HG03442 (cell line): Measurements from ENCODE around the gene EFR3B.
A peak's percentile ranks its signal among the peaks of the same experiment; 100 is the strongest.
"Not testable (repeated sequence)": the region's sequence is repeated elsewhere in the genome, so short reads cannot be mapped to it uniquely, and the experiment has no call there.

ENCODE experiments used
- ATAC-seq: cut with Tn5 transposase; IDR thresholded peaks from one replicate; pipeline ENCODE4 v1.9.1; 2021; ENCODE audit warnings: mild to moderate bottlenecking, moderate library complexity; ENCODE audit not compliant: unreplicated experiment

EFR3B gene

GRCh38 chr2:25041928-25042320 lies at the start of gene EFR3B:
Gene EFR3B, plus strand, starts transcription at chr2:25042076. Its CDS starts 237 bp downstream, at chr2:25042313.
- peak; percentile 82 for ATAC-seq

DNA sequence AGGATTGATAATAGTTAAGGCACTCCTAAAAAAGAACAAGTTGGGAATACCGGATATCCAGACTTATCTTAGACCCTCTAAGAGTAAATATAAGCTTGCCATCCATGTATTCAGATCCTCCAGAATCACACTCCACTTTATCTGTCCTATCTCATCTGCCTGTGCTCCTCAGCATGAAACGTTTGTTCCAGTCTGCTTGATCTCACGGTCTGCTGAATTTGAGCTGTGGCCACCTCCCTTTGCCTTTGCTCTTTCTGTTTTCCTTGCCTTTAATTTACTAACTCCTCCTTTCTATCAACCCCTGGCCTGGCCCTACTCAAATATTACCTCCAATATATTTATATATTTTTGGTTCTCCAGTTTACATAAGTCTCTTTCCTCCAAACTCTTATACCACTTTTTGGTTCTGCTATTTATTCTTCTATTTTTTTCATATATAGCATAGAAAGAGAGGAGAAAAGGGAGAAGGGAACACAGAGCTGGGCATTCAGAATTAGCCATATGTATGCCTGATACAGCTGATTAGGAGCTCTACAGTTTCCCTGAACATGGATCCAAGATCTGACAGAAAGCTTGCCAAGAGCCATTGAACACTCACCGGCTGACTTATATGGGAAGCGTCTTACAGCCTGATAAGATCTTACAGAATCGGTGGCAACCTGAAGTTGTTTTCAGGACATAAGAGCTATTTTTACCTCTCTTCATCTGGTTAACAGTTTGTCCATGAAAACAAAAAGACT lies 48.3 kb upstream of the EFR3B start:
- no peak for ATAC-seq

GRCh38 chr2:24994146-24994724 lies 47.6 kb upstream of the EFR3B start:
- ATAC-seq = no peak

- ATAC-seq = not testable (repeated sequence)
These were observed 42.8 kb upstream of the EFR3B start for GRCh38 chr2:24999097-24999496.

DNA sequence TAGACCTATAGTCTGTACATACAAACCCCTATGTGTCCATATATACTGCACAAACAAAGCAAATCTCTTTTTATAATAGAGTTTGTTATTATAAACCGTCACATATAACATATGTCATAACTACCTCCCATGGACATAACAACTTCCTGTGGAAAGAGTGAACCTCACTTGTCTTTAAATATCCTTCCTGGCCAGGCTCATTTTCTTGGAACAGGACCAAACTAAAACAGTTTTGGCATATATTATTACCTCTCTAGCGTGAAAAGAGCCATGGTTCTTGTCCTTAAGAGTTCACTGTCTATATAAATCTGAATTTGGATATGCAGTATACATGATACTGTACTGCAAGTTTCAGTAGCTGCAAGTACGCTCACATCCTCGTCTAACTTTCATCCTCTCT lies 41.8 kb upstream of the EFR3B start:
- no peak for ATAC-seq

DNA sequence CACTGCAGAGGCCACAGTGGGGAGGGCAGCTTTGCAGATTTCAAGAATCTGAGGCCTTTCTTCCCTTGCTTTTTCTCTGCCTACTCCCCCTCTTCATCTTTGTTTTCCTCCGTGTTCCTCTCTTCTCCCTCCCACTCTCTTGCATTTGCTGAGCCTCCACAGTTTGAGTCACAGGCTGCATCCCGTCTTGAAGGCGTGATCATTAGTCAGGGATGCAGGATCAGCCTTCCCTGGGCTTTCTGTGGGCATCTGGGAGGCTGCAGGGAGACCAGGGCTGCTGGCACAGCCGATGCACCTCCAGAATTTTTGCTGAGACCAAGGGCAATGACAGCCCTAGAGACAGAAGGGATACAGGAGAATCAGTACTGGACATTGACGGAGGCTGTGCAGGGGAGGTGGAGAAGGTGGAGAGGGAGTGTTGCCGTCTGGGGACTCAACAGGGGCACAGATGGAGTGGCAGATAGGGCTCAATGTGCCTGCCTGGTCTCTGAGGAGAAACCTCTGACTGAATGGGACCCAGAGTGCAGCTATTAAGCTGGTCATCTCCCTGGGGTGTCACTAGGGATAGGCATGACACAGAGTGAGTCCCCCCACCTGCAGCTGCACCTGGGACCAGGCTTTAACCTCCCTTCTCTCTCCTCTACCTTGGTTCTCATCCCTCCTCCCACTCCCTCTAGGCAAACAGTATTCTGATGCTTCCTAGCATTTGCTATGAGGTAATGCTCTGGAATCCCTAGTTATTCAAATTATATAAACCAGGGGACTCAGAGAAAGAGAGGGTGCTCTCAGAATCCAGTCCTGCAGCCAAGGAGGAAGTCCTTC lies 41.2 kb upstream of the EFR3B start:
- no peak for ATAC-seq

- no peak for ATAC-seq
These were observed 40.6 kb upstream of the EFR3B start for GRCh38 chr2:25001325-25001637.

- ATAC-seq = no peak
These were observed 39.8 kb upstream of the EFR3B start for GRCh38 chr2:25002066-25002465.

GRCh38 chr2:25009954-25010353 lies 31.9 kb upstream of the EFR3B start:
- no peak for ATAC-seq

DNA sequence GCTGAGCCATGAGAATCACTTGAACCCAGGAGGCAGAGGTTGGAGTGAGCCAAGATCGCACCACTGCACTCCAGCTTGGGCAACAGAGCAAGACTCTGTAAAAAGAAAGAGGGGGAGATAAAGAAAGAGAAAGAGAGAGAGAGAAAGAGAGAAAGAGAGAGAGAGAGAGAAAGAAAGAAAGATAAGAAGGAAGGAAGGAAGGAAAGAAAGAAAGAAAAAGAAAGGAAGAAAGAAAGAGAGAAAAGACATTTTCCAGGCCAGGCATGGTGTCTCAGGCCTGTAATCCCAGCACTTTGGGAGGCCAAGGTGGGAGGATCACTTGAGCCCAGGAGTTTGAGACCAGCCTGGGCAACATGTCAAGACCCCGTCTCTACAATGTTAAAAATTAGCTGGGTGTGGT lies 30.5 kb upstream of the EFR3B start:
- ATAC-seq = not testable (repeated sequence)

DNA sequence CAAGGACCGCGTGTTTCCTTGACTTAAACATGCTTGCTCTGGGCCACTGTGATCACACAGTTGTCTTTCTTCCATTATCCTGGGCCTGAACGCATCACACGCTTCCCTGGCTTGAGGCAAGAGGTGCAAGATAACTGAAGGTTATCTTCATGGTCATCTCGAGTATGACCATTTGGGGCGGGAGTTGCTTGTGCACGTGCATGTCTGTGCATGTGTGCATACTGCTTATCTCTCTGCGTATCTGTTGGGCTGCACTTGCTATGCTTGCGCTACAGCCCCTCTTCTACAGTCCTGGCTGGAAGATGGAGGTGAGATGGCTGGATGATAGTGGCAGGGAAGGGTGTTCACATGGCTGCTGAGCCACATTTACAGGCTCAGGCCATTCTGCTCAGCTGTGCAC lies 27.2 kb upstream of the EFR3B start:
- ATAC-seq = no peak

DNA sequence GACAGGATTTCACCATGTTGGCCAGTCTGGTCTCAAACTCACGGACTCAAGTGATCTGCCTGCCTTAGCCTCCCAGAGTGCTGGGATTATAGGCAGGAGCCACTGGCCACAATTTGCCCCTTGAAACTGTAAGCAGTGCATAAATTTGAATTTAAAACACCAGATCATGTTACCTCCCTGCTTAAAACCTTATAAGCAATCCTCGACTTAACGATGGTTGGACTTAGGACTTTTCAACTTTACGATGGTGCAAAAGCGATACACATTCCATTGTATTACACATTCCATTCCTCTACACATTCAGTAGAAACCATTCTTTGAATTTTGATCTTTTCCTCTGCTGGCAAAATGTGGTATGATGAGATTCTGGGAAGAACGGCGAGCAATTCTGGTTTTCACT lies 23.2 kb upstream of the EFR3B start:
- no peak for ATAC-seq

GRCh38 chr2:25021791-25022362 lies 20.0 kb upstream of the EFR3B start:
- no peak for ATAC-seq

GRCh38 chr2:25023333-25023732 lies 18.5 kb upstream of the EFR3B start:
- ATAC-seq = no peak

GRCh38 chr2:25025229-25026007 lies 16.5 kb upstream of the EFR3B start:
- ATAC-seq = no peak

DNA sequence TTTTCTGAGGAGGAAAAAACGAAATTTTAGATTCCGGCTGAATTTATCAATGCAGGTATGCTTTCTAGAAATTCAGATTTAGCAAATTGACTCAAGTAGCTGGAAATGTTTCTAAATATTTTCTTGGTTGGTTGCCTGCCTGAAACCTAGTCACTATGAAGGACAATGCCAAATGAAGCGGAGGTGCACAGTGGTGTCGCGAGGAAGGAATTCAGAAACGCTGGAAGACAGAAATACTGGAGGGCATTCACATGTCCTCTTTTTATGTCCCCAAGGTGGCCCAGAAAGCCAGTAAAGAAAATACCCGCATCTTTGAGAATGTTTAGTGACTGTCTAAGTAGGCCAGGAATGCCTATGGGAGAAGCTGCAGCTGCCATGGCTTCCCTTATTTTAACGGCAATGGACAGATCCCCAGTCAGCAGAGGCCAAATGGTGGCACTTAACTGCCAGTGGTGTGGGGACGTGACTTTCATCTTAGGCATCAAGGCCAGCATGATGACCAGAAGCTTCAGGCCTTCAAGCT lies 15.8 kb upstream of the EFR3B start:
- no peak for ATAC-seq

DNA sequence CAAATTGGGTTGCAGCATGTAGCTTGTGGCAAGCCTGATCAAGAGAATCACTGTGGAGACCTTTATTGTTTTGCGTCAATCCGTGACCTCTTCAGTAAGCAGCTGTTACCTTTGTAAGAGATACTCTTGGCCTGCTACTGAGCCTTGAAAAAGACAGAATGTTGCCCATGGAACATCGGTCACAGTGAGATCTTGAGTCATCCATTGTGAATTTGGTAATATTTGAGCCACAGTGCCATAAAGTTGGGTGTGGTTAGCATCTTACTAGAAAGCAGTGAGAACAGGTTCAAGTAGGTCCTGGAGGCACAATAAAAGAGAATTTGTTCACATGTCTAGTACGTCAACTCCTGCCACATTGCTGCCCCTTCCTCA lies 12.7 kb upstream of the EFR3B start:
- ATAC-seq = no peak

DNA sequence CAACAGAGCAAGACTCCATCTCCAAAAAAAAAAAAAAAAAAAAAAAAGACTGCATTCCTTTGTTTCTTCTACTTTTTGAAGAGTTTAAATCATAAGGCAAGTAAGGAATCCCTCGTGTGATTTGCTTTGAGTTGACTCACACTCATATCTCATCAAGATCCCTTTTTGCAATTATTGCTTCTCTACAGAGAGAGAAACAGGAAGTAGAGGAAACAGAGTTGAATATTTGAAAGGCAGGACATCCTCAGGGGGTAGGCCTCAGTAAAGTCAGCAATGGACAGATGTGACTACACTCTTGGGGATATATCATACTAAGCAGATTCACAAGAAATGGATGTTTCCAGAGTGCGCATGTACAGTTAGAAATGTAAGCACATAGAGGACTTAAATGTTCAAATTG lies 11.2 kb upstream of the EFR3B start:
- ATAC-seq = no peak

DNA sequence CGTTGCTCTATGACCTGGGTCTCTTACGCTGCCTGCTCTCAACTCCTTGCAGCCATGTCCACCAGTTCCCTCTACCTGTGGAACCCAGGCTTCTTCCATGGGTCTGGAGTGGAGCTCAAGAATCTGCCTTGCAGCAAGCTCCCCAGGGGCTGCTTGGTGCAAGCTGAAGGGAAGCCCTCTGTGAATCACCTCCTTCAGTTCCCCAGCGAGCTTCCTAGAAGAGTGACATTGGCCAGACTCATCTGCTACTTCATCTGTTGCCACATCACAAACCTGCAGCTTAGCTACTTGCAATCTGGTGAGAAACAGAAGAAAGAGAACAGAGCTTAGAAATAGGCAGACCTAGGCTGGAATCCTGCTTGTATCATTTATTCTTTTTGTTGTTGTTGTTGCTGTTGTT lies 9.8 kb upstream of the EFR3B start:
- ATAC-seq = no peak

GRCh38 chr2:25032901-25033300 lies 9.0 kb upstream of the EFR3B start:
- no peak for ATAC-seq

GRCh38 chr2:25034081-25034480 lies 7.8 kb upstream of the EFR3B start:
- ATAC-seq = no peak
